Neural cell (in vitro differentiated cells): ENCODE measurements around the gene BTBD19.

Experiments used
- CTCF ChIP-seq: fragments of 450-650 bp; IDR thresholded peaks from 2 replicates; pipeline ENCODE4 v1.5.1; 2014; ENCODE audit warnings: antibody characterized with exemption, mild to moderate bottlenecking, moderate library complexity; ENCODE audit not compliant: poor library complexity, severe bottlenecking
- EP300 ChIP-seq: fragments of 450-650 bp; conservative IDR thresholded peaks from 2 replicates; pipeline ENCODE4 v1.6.1; 2014; ENCODE audit warnings: antibody characterized with exemption, mild to moderate bottlenecking, moderate library complexity; ENCODE audit not compliant: poor library complexity, severe bottlenecking
- EZH2 ChIP-seq: fragments of 200-600, 300-800 bp; shearing (Covaris generic), sonication (generic); IDR thresholded peaks from 2 replicates; pipeline ENCODE4 v1.6.1; 2014; ENCODE audit warnings: antibody characterized with exemption, low read length, borderline replicate concordance, mild to moderate bottlenecking; ENCODE audit not compliant: insufficient read depth, poor library complexity, severe bottlenecking
- POLR2AphosphoS5 ChIP-seq: IDR thresholded peaks from 2 replicates; pipeline ENCODE4 v1.6.1; 2012
- RAD21 ChIP-seq: fragments of 450-650 bp; conservative IDR thresholded peaks from 2 replicates; pipeline ENCODE4 v1.6.1; 2014; ENCODE audit warnings: antibody characterized with exemption, mild to moderate bottlenecking, moderate library complexity
- REST ChIP-seq: IDR thresholded peaks from 2 replicates; pipeline ENCODE4 v1.6.1; 2012; ENCODE audit warnings: borderline replicate concordance
- SMC3 ChIP-seq: fragments of 450-650 bp; conservative IDR thresholded peaks from 2 replicates; pipeline ENCODE4 v1.6.1; 2014; ENCODE audit warnings: antibody characterized with exemption, mild to moderate bottlenecking, moderate library complexity; ENCODE audit not compliant: poor library complexity
- TAF1 ChIP-seq: IDR thresholded peaks from 2 replicates; pipeline ENCODE4 v1.6.1; 2012; ENCODE audit warnings: low read depth

DNA sequence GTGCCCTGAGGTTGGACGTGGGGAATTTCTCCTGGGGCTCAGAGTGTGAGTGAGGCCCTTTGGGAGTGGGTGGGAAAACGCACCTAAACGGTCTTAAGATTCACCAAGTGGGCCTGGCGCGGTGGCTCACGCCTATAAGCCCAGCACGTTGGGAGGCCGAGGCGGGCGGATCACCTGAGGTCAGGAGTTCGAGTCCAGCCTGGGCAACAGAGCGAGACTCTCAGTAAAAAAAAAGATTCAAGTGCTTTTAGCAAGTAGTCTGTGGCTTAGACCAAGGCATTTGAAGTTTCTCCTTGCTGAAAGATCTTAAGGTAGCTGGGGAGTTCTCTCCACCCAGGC, 31.6 kb upstream of the BTBD19 start:
- TF ChIP-seq CTCF (no peak), EZH2 (no peak), POLR2AphosphoS5 (no peak), EP300 (no peak), TAF1 (no peak), REST (no peak), RAD21 (no peak), SMC3 (no peak)
